Dermis blood vessel endothelial cell (primary cell): ENCODE data around the gene CX3CL1. TPM values are rescaled to one million over a fixed set of nuclear protein-coding genes. Genes with fewer than 3 reads are reported as not detected.
"Not testable (repeated sequence)": the region's sequence is repeated elsewhere in the genome, so short reads cannot be mapped to it uniquely, and the experiment has no call there.

Source experiments
- DNase-seq: peaks from one replicate; pipeline ENCODE4 v3.0.0; 2010
- total RNA-seq: library from RNA; depleted of rRNA; stranded (reverse); fragments of >200 nt; gene quantifications from 2 replicates; pipeline ENCODE4 v1.2.3, GENCODE V29; 2014

Gene CX3CL1
- total RNA-seq, 1 donor from 2014 or later: 31.7 TPM

GRCh38 chr16:57383276-57384247, 11.3 kb downstream of the CX3CL1 start:
- no peak for DNase-seq

- DNase-seq: no peak
Observed at GRCh38 chr16:57384248-57385070, 12.2 kb downstream of the CX3CL1 start.

- DNase-seq: no peak
Observed at GRCh38 chr16:57385083-57385482, 12.8 kb downstream of the CX3CL1 start.

GRCh38 chr16:57386381-57386951, 14.2 kb downstream of the CX3CL1 start:
- DNase-seq: peak; percentile 48

GRCh38 chr16:57387598-57388354, 15.5 kb downstream of the CX3CL1 start:
- DNase-seq: peak; percentile 36

GRCh38 chr16:57388359-57389086, 16.2 kb downstream of the CX3CL1 start:
- DNase-seq: peak; percentile 60

GRCh38 chr16:57389087-57389468, 16.8 kb downstream of the CX3CL1 start:
- no peak for DNase-seq

GRCh38 chr16:57390636-57391295, 18.5 kb downstream of the CX3CL1 start:
- DNase-seq: peak; percentile 75

- no peak for DNase-seq
Observed at GRCh38 chr16:57391300-57391699, 19.0 kb downstream of the CX3CL1 start.

GRCh38 chr16:57391708-57392107, 19.4 kb downstream of the CX3CL1 start:
- no peak for DNase-seq

- no peak for DNase-seq
Observed at GRCh38 chr16:57392694-57393093, 20.4 kb downstream of the CX3CL1 start.

- DNase-seq: no peak
Observed at GRCh38 chr16:57394444-57394843, 22.2 kb downstream of the CX3CL1 start.

GRCh38 chr16:57395026-57395425, 22.7 kb downstream of the CX3CL1 start:
- no peak for DNase-seq

GRCh38 chr16:57396786-57397185, 24.5 kb downstream of the CX3CL1 start:
- DNase-seq: no peak

- not testable (repeated sequence) for DNase-seq
Observed at GRCh38 chr16:57397493-57397892, 25.2 kb downstream of the CX3CL1 start.

- DNase-seq: no peak
Observed at GRCh38 chr16:57401943-57402640, 29.8 kb downstream of the CX3CL1 start.

- DNase-seq: no peak
Observed at GRCh38 chr16:57403965-57404817, 31.9 kb downstream of the CX3CL1 start, which contains the start of gene CCL17. Gene CCL17, plus strand, starts transcription at chr16:57404767. Its CDS starts 9,166 bp downstream, at chr16:57413933.

- no peak for DNase-seq
Observed at GRCh38 chr16:57405097-57405496, 32.8 kb downstream of the CX3CL1 start.

- DNase-seq: no peak
Observed at GRCh38 chr16:57406881-57407280, 34.6 kb downstream of the CX3CL1 start.
